Measurements from ENCODE around the gene CCDC158. TPM values are rescaled to one million over a fixed set of nuclear protein-coding genes. Genes with fewer than 3 reads are reported as not detected.

The CCDC158 gene
- total RNA-seq, 1 donor from 2014 or later: 0.74 TPM

DNA sequence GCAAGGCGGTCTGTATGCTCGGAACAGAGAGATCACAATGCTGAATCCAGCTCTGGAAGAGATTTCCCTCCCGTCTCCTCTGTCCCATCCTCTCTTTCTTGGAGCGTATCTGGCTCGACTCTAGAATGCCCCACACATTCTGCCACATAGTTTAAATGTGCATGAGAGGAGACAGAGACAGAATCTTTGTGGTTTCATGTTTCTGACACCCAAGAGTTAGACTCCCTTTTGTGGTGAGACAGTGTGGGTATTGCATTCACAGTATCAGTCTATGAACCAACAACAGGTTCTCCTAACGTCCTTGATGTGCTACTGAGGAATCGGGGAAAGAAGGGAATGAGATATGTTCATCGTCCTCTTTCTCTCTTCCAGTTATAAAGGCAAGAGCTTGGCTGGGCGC is 144.1 kb downstream of the CCDC158 start:
- ATAC-seq (no peak), DNase-seq (no peak)
- Histone ChIP-seq H3K36me3 (no peaks in the 10 kb centered on the region), H3K4me1 (no peaks in the 10 kb centered on the region), H3K27me3 (ENCODE audit: low read depth) (no peaks in the 10 kb centered on the region), H3K9me3 (no peaks in the 10 kb centered on the region), H3K4me3 (no peak overlapping the region), H3K27ac (no peak overlapping the region)
- intact Hi-C loops (cut with DNase I): no loop called here
- TF ChIP-seq, protein P1, sequence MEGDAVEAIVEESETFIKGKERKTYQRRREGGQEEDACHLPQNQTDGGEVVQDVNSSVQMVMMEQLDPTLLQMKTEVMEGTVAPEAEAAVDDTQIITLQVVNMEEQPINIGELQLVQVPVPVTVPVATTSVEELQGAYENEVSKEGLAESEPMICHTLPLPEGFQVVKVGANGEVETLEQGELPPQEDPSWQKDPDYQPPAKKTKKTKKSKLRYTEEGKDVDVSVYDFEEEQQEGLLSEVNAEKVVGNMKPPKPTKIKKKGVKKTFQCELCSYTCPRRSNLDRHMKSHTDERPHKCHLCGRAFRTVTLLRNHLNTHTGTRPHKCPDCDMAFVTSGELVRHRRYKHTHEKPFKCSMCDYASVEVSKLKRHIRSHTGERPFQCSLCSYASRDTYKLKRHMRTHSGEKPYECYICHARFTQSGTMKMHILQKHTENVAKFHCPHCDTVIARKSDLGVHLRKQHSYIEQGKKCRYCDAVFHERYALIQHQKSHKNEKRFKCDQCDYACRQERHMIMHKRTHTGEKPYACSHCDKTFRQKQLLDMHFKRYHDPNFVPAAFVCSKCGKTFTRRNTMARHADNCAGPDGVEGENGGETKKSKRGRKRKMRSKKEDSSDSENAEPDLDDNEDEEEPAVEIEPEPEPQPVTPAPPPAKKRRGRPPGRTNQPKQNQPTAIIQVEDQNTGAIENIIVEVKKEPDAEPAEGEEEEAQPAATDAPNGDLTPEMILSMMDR (IDR thresholded peaks at IDR 0.05): no peak

DNA sequence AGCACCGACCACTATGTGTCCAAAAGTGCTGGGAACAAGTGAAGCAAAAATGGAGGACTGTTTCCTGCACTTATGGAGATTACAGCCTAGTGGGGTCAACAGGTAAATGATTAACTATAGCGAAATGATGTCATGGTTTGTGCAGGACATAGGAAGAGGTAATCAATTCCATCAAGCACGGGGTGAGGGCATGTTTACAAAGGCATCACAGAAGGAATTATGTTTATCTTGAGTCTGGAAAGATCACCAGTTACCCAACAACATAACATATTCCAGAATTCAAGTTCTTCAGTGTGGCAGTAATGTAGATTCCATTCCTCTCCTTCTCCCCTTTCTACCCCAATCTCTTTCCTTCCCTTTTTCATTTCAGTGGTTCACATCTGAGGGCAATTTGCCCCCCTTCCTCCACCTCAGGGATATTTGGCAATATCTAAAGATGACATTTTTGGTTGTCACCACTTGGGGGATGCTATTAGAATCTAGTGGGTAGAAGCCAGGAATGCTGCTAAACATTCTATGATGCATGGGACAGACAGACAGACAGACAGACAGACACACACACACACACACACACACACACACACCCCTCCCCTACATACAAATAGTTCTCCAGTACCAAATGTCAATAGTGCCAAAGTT is 145.3 kb downstream of the CCDC158 start:
- intact Hi-C loops (cut with DNase I): no loop called here
- no peak for ATAC-seq
- TF ChIP-seq, protein P1 (IDR thresholded peaks at IDR 0.05): no peak

DNA sequence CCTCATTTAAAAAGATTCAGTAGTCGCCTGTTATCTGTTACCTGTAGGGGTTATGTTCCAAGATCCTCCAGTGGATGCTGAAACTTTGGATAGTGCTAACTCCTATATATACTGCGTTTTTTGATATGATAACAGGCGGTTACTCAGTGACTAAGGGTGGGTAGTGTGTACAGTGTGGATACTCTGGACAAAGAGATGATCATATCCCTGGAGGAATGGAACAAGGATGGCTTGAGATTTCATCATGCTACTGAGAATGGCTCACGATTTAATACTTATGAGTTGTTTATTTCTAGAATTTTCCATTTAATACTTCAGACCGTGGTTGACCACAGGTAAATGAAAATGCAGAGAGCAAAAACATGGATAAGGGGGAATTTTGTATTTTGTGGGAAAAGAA is 147.9 kb downstream of the CCDC158 start:
- Histone ChIP-seq H3K27me3 (ENCODE audit: low read depth) (no peaks in the 10 kb centered on the region), H3K4me3 (no peak overlapping the region), H3K36me3 (no peaks in the 10 kb centered on the region), H3K9me3 (no peaks in the 10 kb centered on the region), H3K4me1 (no peaks in the 10 kb centered on the region), H3K27ac (no peak overlapping the region)
- DNase-seq (no peak), ATAC-seq (no peak)
- intact Hi-C loops (cut with DNase I): no loop called here
- TF ChIP-seq, protein P1 (IDR thresholded peaks at IDR 0.05): no peak

More for the DNA sequence above, 145.3 kb downstream of the CCDC158 start:
- no peaks in the 10 kb centered on the region for H3K36me3 ChIP-seq
- no peak for DNase-seq
- no peak overlapping the region for H3K4me3 ChIP-seq
- no peaks in the 10 kb centered on the region for H3K4me1 ChIP-seq
- H3K27ac ChIP-seq: no peak overlapping the region
- no peaks in the 10 kb centered on the region for H3K9me3 ChIP-seq
- H3K27me3 ChIP-seq (ENCODE audit: low read depth): no peaks in the 10 kb centered on the region

DNA sequence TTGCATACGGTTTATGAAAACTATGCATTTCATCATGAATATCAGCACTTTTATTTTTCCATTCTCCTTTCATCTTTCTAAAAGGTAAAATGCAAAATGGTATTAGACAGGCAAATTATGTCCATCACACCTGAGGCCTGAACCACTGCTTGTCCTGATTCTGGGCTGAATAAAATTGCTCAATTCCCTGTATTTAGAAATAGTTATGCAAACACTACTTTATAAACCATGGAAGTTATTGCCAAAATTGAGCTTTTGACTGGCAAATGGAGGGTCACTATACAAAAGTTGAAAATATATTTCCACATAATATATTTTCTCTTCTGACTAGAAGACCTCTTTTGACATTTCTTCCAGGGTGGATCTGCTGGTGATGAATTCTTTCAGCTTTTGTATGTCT is 148.4 kb downstream of the CCDC158 start:
- intact Hi-C loops (cut with DNase I): no loop called here
- ATAC-seq: peak in 1 of 2 donors; percentile 28
- no peaks in the 10 kb centered on the region for H3K27me3 ChIP-seq (ENCODE audit: low read depth)

DNA sequence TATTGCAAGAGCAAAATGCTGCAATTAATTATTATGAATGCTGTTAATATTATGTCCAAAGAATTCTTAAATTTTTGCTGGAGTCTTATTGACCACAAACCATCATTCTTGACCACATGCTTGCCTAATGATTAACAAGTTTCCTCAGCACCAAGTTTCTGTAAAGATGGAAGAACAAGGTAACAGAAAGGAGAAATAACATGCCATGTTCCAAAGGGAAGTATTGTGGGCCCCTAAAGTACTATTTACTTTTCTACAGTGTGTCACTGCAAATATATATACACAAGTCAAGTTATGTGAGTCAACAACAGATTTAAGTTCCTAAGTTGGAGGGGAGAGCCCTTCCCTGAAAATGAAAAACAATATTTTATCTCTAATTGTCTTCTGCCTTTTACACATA is 148.9 kb downstream of the CCDC158 start:
- ATAC-seq (peak in 1 of 2 donors; percentile 43), DNase-seq (no peak)
- no peak overlapping the region for H3K4me3 ChIP-seq
- no peaks in the 10 kb centered on the region for H3K4me1 ChIP-seq
- H3K9me3 ChIP-seq: no peaks in the 10 kb centered on the region
- TF ChIP-seq, protein P1 (IDR thresholded peaks at IDR 0.05): no peak
- no peaks in the 10 kb centered on the region for H3K36me3 ChIP-seq
- no peaks in the 10 kb centered on the region for H3K27me3 ChIP-seq (ENCODE audit: low read depth)
- H3K27ac ChIP-seq: no peak overlapping the region
- intact Hi-C loops (cut with DNase I): no loop called here

More for the DNA sequence above, 148.4 kb downstream of the CCDC158 start:
- no peak for DNase-seq
- TF ChIP-seq, protein P1 (IDR thresholded peaks at IDR 0.05): no peak
- Histone ChIP-seq H3K9me3 (no peaks in the 10 kb centered on the region), H3K4me1 (no peaks in the 10 kb centered on the region), H3K36me3 (no peaks in the 10 kb centered on the region), H3K4me3 (no peak overlapping the region), H3K27ac (no peak overlapping the region)
